ENCODE measurements around the gene ATP11B. TPM values are rescaled to one million over a fixed set of nuclear protein-coding genes. Genes with fewer than 3 reads are reported as not detected.

Gene ATP11B
- total and polyA plus RNA-seq, 10 of the 15 experiments (the other 5 are each of a cell fraction or from before 2014, with no cell fraction given): 10.3 to 66.9 (median 36.7) TPM

DNA sequence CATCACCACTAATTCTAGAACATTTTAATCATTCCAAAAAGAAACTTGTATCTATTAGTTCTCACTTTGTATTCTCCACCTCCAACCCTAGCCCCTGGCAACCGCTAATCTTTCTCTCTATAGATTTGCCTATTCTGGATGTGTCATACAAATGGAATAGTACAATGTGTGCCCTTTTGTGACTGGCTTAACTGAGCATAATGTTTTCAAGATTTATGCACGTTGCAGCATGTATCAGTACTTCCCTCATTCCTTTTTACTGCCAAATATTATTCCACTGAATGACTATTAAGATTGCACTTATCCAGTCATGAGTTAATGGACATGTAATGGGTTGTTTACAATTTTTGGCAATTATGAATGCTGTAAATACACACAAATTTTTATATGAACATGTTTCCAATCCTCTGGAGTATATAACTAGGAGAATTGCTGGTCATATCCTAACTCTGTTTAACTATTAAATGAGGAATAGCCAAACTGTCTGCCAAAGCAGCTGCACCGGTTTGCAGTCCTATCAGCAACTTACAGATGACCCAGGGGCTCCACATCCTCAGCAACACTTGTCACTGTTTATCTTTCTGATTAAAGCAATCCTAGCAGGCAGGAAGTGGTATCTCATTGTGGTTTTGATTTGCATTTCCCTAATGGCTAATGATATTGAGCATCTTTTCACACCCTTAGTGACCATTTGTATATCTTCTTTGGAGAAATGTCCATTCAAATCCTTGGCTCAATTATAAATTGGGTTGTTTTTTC is 144.2 kb downstream of the ATP11B start (continued):
- TF ChIP-seq, protein P1, sequence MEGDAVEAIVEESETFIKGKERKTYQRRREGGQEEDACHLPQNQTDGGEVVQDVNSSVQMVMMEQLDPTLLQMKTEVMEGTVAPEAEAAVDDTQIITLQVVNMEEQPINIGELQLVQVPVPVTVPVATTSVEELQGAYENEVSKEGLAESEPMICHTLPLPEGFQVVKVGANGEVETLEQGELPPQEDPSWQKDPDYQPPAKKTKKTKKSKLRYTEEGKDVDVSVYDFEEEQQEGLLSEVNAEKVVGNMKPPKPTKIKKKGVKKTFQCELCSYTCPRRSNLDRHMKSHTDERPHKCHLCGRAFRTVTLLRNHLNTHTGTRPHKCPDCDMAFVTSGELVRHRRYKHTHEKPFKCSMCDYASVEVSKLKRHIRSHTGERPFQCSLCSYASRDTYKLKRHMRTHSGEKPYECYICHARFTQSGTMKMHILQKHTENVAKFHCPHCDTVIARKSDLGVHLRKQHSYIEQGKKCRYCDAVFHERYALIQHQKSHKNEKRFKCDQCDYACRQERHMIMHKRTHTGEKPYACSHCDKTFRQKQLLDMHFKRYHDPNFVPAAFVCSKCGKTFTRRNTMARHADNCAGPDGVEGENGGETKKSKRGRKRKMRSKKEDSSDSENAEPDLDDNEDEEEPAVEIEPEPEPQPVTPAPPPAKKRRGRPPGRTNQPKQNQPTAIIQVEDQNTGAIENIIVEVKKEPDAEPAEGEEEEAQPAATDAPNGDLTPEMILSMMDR (IDR thresholded peaks at IDR 0.05 in 2 of 3, conservative IDR thresholded peaks at IDR 0.05 in 1 of 3; ENCODE audit: control insufficient read depth in 2 of 3, extremely low read depth in 1 of 3, insufficient read depth in 1 of 3, low read depth in 3 of 3, low read length in 3 of 3): no peak
- TF ChIP-seq RBBP5 (conservative IDR thresholded peaks at IDR 0.05) (no peak), MEF2B (IDR thresholded peaks at IDR 0.05; ENCODE audit: partially characterized antibody, poor library complexity, severe bottlenecking) (peak; percentile 31), TCF3 (IDR thresholded peaks at IDR 0.05; ENCODE audit: borderline replicate concordance, insufficient read depth, low read depth, low read length) (no peak), BCL11A (IDR thresholded peaks at IDR 0.05; ENCODE audit: low read depth, low read length) (peak; percentile 30; the same call in 1 of the 2 replicates), CBX5 (IDR thresholded peaks at IDR 0.05; ENCODE audit: low read depth) (no peak), KLF5 (IDR thresholded peaks at IDR 0.05; ENCODE audit: partially characterized antibody) (no peak), SIN3A (IDR thresholded peaks at IDR 0.05; ENCODE audit: low read depth, low read length) (no peak), BACH1 (IDR thresholded peaks at IDR 0.05; ENCODE audit: borderline replicate concordance) (no peak), TARDBP (IDR thresholded peaks at IDR 0.05; ENCODE audit: borderline replicate concordance) (no peak), MXI1 (IDR thresholded peaks at IDR 0.05; ENCODE audit: low read depth, low read length) (no peak), NFXL1 (IDR thresholded peaks at IDR 0.05; ENCODE audit: borderline replicate concordance) (no peak), STAT1 (conservative IDR thresholded peaks at IDR 0.05) (no peak)
- TF ChIP-seq, protein P2, sequence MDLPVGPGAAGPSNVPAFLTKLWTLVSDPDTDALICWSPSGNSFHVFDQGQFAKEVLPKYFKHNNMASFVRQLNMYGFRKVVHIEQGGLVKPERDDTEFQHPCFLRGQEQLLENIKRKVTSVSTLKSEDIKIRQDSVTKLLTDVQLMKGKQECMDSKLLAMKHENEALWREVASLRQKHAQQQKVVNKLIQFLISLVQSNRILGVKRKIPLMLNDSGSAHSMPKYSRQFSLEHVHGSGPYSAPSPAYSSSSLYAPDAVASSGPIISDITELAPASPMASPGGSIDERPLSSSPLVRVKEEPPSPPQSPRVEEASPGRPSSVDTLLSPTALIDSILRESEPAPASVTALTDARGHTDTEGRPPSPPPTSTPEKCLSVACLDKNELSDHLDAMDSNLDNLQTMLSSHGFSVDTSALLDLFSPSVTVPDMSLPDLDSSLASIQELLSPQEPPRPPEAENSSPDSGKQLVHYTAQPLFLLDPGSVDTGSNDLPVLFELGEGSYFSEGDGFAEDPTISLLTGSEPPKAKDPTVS (IDR thresholded peaks at IDR 0.05; ENCODE audit: low read depth, low read length): no peak
- TF ChIP-seq, protein P3, sequence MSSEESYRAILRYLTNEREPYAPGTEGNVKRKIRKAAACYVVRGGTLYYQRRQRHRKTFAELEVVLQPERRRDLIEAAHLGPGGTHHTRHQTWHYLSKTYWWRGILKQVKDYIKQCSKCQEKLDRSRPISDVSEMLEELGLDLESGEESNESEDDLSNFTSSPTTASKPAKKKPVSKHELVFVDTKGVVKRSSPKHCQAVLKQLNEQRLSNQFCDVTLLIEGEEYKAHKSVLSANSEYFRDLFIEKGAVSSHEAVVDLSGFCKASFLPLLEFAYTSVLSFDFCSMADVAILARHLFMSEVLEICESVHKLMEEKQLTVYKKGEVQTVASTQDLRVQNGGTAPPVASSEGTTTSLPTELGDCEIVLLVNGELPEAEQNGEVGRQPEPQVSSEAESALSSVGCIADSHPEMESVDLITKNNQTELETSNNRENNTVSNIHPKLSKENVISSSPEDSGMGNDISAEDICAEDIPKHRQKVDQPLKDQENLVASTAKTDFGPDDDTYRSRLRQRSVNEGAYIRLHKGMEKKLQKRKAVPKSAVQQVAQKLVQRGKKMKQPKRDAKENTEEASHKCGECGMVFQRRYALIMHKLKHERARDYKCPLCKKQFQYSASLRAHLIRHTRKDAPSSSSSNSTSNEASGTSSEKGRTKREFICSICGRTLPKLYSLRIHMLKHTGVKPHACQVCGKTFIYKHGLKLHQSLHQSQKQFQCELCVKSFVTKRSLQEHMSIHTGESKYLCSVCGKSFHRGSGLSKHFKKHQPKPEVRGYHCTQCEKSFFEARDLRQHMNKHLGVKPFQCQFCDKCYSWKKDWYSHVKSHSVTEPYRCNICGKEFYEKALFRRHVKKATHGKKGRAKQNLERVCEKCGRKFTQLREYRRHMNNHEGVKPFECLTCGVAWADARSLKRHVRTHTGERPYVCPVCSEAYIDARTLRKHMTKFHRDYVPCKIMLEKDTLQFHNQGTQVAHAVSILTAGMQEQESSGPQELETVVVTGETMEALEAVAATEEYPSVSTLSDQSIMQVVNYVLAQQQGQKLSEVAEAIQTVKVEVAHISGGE (CRISPR knock-in tag; IDR thresholded peaks at IDR 0.05): no peak
- TF ChIP-seq, protein P4, sequence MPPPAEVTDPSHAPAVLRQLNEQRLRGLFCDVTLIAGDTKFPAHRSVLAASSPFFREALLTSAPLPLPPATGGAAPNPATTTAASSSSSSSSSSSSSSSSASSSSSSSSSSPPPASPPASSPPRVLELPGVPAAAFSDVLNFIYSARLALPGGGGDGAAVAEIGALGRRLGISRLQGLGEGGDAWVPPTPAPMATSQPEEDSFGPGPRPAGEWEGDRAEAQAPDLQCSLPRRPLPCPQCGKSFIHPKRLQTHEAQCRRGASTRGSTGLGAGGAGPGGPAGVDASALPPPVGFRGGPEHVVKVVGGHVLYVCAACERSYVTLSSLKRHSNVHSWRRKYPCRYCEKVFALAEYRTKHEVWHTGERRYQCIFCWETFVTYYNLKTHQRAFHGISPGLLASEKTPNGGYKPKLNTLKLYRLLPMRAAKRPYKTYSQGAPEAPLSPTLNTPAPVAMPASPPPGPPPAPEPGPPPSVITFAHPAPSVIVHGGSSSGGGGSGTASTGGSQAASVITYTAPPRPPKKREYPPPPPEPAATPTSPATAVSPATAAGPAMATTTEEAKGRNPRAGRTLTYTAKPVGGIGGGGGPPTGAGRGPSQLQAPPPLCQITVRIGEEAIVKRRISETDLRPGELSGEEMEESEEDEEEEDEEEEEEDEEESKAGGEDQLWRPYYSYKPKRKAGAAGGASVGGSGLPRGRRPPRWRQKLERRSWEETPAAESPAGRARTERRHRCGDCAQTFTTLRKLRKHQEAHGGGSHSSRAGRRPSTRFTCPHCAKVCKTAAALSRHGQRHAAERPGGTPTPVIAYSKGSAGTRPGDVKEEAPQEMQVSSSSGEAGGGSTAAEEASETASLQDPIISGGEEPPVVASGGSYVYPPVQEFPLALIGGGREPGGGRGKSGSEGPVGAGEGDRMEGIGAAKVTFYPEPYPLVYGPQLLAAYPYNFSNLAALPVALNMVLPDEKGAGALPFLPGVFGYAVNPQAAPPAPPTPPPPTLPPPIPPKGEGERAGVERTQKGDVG (CRISPR knock-in tag; IDR thresholded peaks at IDR 0.05): no peak
- TF ChIP-seq, protein P5, sequence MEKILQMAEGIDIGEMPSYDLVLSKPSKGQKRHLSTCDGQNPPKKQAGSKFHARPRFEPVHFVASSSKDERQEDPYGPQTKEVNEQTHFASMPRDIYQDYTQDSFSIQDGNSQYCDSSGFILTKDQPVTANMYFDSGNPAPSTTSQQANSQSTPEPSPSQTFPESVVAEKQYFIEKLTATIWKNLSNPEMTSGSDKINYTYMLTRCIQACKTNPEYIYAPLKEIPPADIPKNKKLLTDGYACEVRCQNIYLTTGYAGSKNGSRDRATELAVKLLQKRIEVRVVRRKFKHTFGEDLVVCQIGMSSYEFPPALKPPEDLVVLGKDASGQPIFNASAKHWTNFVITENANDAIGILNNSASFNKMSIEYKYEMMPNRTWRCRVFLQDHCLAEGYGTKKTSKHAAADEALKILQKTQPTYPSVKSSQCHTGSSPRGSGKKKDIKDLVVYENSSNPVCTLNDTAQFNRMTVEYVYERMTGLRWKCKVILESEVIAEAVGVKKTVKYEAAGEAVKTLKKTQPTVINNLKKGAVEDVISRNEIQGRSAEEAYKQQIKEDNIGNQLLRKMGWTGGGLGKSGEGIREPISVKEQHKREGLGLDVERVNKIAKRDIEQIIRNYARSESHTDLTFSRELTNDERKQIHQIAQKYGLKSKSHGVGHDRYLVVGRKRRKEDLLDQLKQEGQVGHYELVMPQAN (conservative IDR thresholded peaks at IDR 0.05): no peak
